H1 (cell line): Measurements from ENCODE around the gene INPP4B. TPM values are rescaled to one million over a fixed set of nuclear protein-coding genes. Genes with fewer than 3 reads are reported as not detected.

Source experiments
- CTCF ChIA-PET: fragments of 300-600 bp; sonication (Branson Sonifier 250); formaldehyde crosslinking; loops from one replicate; lab custom pipeline; 2021; ENCODE audit not compliant: partially characterized antibody; lab: Charles Lee
- POLR2A ChIA-PET: fragments of 300-600 bp; sonication (Branson Sonifier 250); formaldehyde crosslinking; loops from one replicate; lab custom pipeline; 2021; ENCODE audit warnings: inconsistent platforms; ENCODE audit not compliant: partially characterized antibody; lab: Charles Lee
- DNase-seq, 2 experiments: peaks; one replicate each; pipeline versions ENCODE4 v3.0.0 to v3.0.0-alpha.2; 2010 to 2022; ENCODE audit warnings: low spot score in 2 of 2, low read depth in 1 of 2, mixed read lengths in 1 of 2
- FAIRE-seq: peaks from 2 replicates; lab custom pipeline; 2011; peaks lifted over from hg19 to GRCh38; lab: Jason Lieb, UNC
- H2AFZ ChIP-seq: 2 replicates; pipeline ENCODE4 v1.8.1; 2012; ENCODE audit warnings: low read length, inconsistent platforms
- H2AK5ac ChIP-seq: 2 replicates; pipeline ENCODE4 v1.6.1; 2013; ENCODE audit warnings: low read depth, low read length
- H2BK120ac ChIP-seq: replicated peaks from 2 replicates; pipeline ENCODE3; 2013; ENCODE audit warnings: low read depth, low read length, inconsistent platforms
- H2BK12ac ChIP-seq: 2 replicates; pipeline ENCODE4 v1.6.1; 2013; ENCODE audit warnings: low read depth, low read length
- H2BK15ac ChIP-seq: 2 replicates; pipeline ENCODE4 v1.6.1; 2013; ENCODE audit warnings: low read length
- H2BK20ac ChIP-seq: 2 replicates; pipeline ENCODE4 v1.6.1; 2013; ENCODE audit warnings: low read length
- H2BK5ac ChIP-seq: 2 replicates; pipeline ENCODE4 v1.6.1; 2013; ENCODE audit warnings: low read depth, low read length
- H3K14ac ChIP-seq: 2 replicates; pipeline ENCODE4 v1.6.1; 2013; ENCODE audit warnings: inconsistent platforms; ENCODE audit not compliant: insufficient read length
- H3K18ac ChIP-seq: 2 replicates; pipeline ENCODE4 v1.6.1; 2013; ENCODE audit warnings: low read length; ENCODE audit errors: extremely low read depth
- H3K23ac ChIP-seq: 2 replicates; pipeline ENCODE4 v1.6.1; 2013; ENCODE audit warnings: inconsistent platforms; ENCODE audit not compliant: insufficient read length
- H3K23me2 ChIP-seq: 2 replicates; pipeline ENCODE4 v1.6.1; 2013; ENCODE audit warnings: low read depth, low read length
- H3K27ac ChIP-seq: 2 replicates; pipeline ENCODE4 v1.6.1; 2011; ENCODE audit warnings: low read depth, low read length, inconsistent platforms
- H3K27me3 ChIP-seq, 4 experiments: replicated peaks in 1 of 4; 1 replicate in 1 of 4; 2 replicates in 3 of 4; pipeline versions ENCODE4 v1.6.1 to v1.8.1; 2011 to 2013; ENCODE audit warnings: low read length in 3 of 4, mild to moderate bottlenecking in 3 of 4, inconsistent platforms in 2 of 4, mixed read lengths in 2 of 4, moderate library complexity in 1 of 4; ENCODE audit not compliant: control insufficient read depth in 3 of 4, insufficient read depth in 3 of 4; ENCODE audit errors: extremely low read depth in 1 of 4
- H3K36me3 ChIP-seq, 4 experiments: 2 replicates each; pipeline versions ENCODE4 v1.6.1 to v1.8.1; 2011 to 2013; ENCODE audit warnings: mild to moderate bottlenecking in 4 of 4, low read length in 3 of 4, moderate library complexity in 2 of 4, control low read depth in 1 of 4, inconsistent platforms in 1 of 4; ENCODE audit not compliant: insufficient read depth in 4 of 4, control insufficient read depth in 2 of 4
- H3K4ac ChIP-seq: replicated peaks from 2 replicates; pipeline ENCODE3; 2013; ENCODE audit warnings: low read length, low read depth, mixed read lengths, inconsistent platforms; ENCODE audit not compliant: insufficient read length
- H3K4me1 ChIP-seq, 4 experiments: replicated peaks in 1 of 4; 1 replicate in 1 of 4; 2 replicates in 3 of 4; pipeline versions ENCODE4 v1.6.1 to v1.8.1; 2011 to 2013; ENCODE audit warnings: low read length in 3 of 4, inconsistent platforms in 2 of 4, mixed read lengths in 1 of 4; ENCODE audit not compliant: insufficient read depth in 4 of 4, control insufficient read depth in 3 of 4
- H3K4me2 ChIP-seq, 2 experiments: 2 replicates each; pipeline versions ENCODE4 v1.6.1 to v1.8.1; 2011 to 2013; ENCODE audit warnings: low read depth in 2 of 2, low read length in 2 of 2, control low read depth in 1 of 2, inconsistent platforms in 1 of 2, mild to moderate bottlenecking in 1 of 2; ENCODE audit not compliant: insufficient read depth in 1 of 2
- H3K4me3 ChIP-seq, 4 experiments: fragments of 200-600, 300-600 bp in 1 of 4; sonication (generic), shearing (Covaris generic), sonication (Bioruptor Twin) in 1 of 4; 2 replicates each; pipeline versions ENCODE4 v1.5.1 to v1.8.1; 2011 to 2016; ENCODE audit warnings: low read length in 4 of 4, low read depth in 3 of 4, control low read depth in 2 of 4, inconsistent platforms in 2 of 4, mild to moderate bottlenecking in 2 of 4, mixed read lengths in 1 of 4, moderate library complexity in 1 of 4; ENCODE audit not compliant: insufficient read depth in 2 of 4; ENCODE audit errors: extremely low read depth in 1 of 4
- H3K56ac ChIP-seq: replicated peaks from 2 replicates; pipeline ENCODE3; 2013; ENCODE audit warnings: low read depth, mild to moderate bottlenecking, mixed read lengths, low read length, inconsistent platforms; ENCODE audit not compliant: insufficient read length
- H3K79me1 ChIP-seq: 2 replicates; pipeline ENCODE4 v1.6.1; 2013; ENCODE audit warnings: low read depth, low read length, control low read depth
- H3K79me2 ChIP-seq, 2 experiments: 2 replicates each; pipeline versions ENCODE4 v1.6.1 to v1.8.1; 2012 to 2013; ENCODE audit warnings: low read length in 2 of 2, mild to moderate bottlenecking in 2 of 2, inconsistent platforms in 1 of 2; ENCODE audit not compliant: insufficient read depth in 2 of 2, control insufficient read depth in 1 of 2
- H3K9ac ChIP-seq, 4 experiments: replicated peaks in 1 of 4; 1 replicate in 1 of 4; 2 replicates in 3 of 4; pipeline versions ENCODE4 v1.6.1 to v1.8.1; 2011 to 2013; ENCODE audit warnings: low read depth in 3 of 4, low read length in 3 of 4, control low read depth in 2 of 4, mild to moderate bottlenecking in 2 of 4, moderate library complexity in 2 of 4, inconsistent platforms in 1 of 4; ENCODE audit errors: extremely low read depth in 1 of 4
- H3K9me3 ChIP-seq, 2 experiments: 2 replicates each; pipeline versions ENCODE4 v1.6.1 to v1.8.1; 2012 to 2013; ENCODE audit warnings: mild to moderate bottlenecking in 2 of 2, moderate library complexity in 2 of 2, control low read depth in 1 of 2, inconsistent platforms in 1 of 2, low read depth in 1 of 2, low read length in 1 of 2, mixed read lengths in 1 of 2; ENCODE audit not compliant: insufficient read depth in 2 of 2
- H4K20me1 ChIP-seq, 2 experiments: replicated peaks in 1 of 2; 2 replicates each; pipeline versions ENCODE3 to v1.8.1; 2011 to 2013; ENCODE audit warnings: inconsistent platforms in 2 of 2, low read length in 2 of 2, mild to moderate bottlenecking in 1 of 2; ENCODE audit not compliant: insufficient read depth in 2 of 2, control insufficient read depth in 1 of 2
- H4K5ac ChIP-seq: 2 replicates; pipeline ENCODE4 v1.6.1; 2013; ENCODE audit warnings: low read length, low read depth, mixed read lengths, inconsistent platforms; ENCODE audit not compliant: insufficient read length
- H4K8ac ChIP-seq: 2 replicates; pipeline ENCODE4 v1.8.0; 2013; ENCODE audit warnings: mild to moderate bottlenecking, moderate library complexity, low read length, inconsistent platforms; ENCODE audit not compliant: insufficient read depth; ENCODE audit errors: extremely low read depth
- H4K91ac ChIP-seq: replicated peaks from 2 replicates; pipeline ENCODE3; 2013; ENCODE audit warnings: low read length, mixed read lengths, inconsistent platforms; ENCODE audit not compliant: insufficient read length
- BACH1 ChIP-seq: IDR thresholded peaks from 2 replicates; pipeline ENCODE4 v1.6.1; 2012; ENCODE audit warnings: low read length, improper control_type of control experiment
- BCL11A ChIP-seq, 2 experiments: IDR thresholded peaks; one replicate each; pipeline ENCODE4 v1.6.1; 2011; ENCODE audit warnings: low read depth in 2 of 2, low read length in 2 of 2, mild to moderate bottlenecking in 2 of 2
- CBX5 ChIP-seq: fragments of 300-800, 300-1000 bp; sonication (generic); IDR thresholded peaks from 2 replicates; pipeline ENCODE4 v1.7.1; 2016; ENCODE audit warnings: antibody characterized with exemption, low read length, low read depth
- CTBP2 ChIP-seq: IDR thresholded peaks from 2 replicates; pipeline ENCODE4 v1.7.0; 2011; ENCODE audit warnings: borderline replicate concordance, mild to moderate bottlenecking, moderate library complexity, mixed read lengths, low read length; ENCODE audit not compliant: insufficient read depth, insufficient read length
- EZH2 ChIP-seq: fragments of 200-600 bp; sonication (generic); IDR thresholded peaks from 2 replicates; pipeline ENCODE4 v1.7.1; 2012; ENCODE audit warnings: low read depth, mild to moderate bottlenecking, moderate library complexity, low read length, inconsistent platforms; ENCODE audit not compliant: severe bottlenecking
- KDM4A ChIP-seq: IDR thresholded peaks from one replicate; pipeline ENCODE4 v1.7.1; 2012; ENCODE audit warnings: low read depth, mild to moderate bottlenecking, moderate library complexity, low read length, inconsistent platforms; ENCODE audit not compliant: severe bottlenecking
- KDM5A ChIP-seq: fragments of 200-600 bp; IDR thresholded peaks from 2 replicates; pipeline ENCODE4 v1.7.1; 2012; ENCODE audit warnings: mild to moderate bottlenecking, low read length, inconsistent platforms, mixed read lengths
- RAD21 ChIP-seq, 2 experiments: IDR thresholded peaks in 1 of 2; conservative IDR thresholded peaks in 1 of 2; 2 replicates each; pipeline ENCODE4 v1.6.1; 2011; ENCODE audit warnings: low read depth in 2 of 2, low read length in 2 of 2, improper control_type of control experiment in 1 of 2, inconsistent platforms in 1 of 2, mild to moderate bottlenecking in 1 of 2, moderate library complexity in 1 of 2
- RNF2 ChIP-seq: fragments of 200-900, 300-1000 bp; sonication (generic); IDR thresholded peaks from 2 replicates; pipeline ENCODE4 v1.7.1; 2016; ENCODE audit warnings: borderline replicate concordance, low read depth, mild to moderate bottlenecking, antibody characterized with exemption, low read length; ENCODE audit not compliant: poor library complexity, severe bottlenecking; ENCODE audit errors: missing control alignments
- TAF1 ChIP-seq: IDR thresholded peaks from 2 replicates; pipeline ENCODE4 v1.6.1; 2011; ENCODE audit warnings: mild to moderate bottlenecking, low read depth, low read length
- TBP ChIP-seq: IDR thresholded peaks from 2 replicates; pipeline ENCODE4 v1.6.1; 2011; ENCODE audit warnings: low read depth, low read length, improper control_type of control experiment
- WGBS, 2 experiments: shearing (Covaris generic) in 1 of 2; methylation state at CpG; one replicate each; pipeline versions ENCODE4 v1.1.6 to v1.1.7; 2013 to 2015; ENCODE audit warnings: low lambda C conversion rate in 2 of 2, mixed read lengths in 2 of 2, inconsistent platforms in 1 of 2, low coverage in 1 of 2, missing lambda C conversion rate in 1 of 2; ENCODE audit not compliant: insufficient replicate concordance in 2 of 2, insufficient coverage in 1 of 2, insufficient read length in 1 of 2; ENCODE audit errors: extremely low coverage in 1 of 2, missing lambda C conversion rate in 1 of 2; 5-methylcytosine and 5-hydroxymethylcytosine counted together
- polyA plus RNA-seq, 7 experiments: library from polyadenylated mRNA; depleted of rRNA in 3 of 7; stranded (reverse) in 5 of 7; unstranded in 2 of 7; fragments of >200 nt in 5 of 7; fragments of 200-250 nt in 2 of 7; gene quantifications; 1 replicate in 5 of 7; 2 replicates in 1 of 7; 4 replicates in 1 of 7; pipeline versions ENCODE4 v1.2.1 to v1.2.3, GENCODE V29; 2011 to 2013; ENCODE audit warnings: missing spikeins in 2 of 7, mixed read lengths in 2 of 7
- total RNA-seq: library from RNA; stranded (reverse); fragmentation: NEBNext Ultra II Directional; extraction: Animal tissue kit (Norgen Biotek cat#: 25700); gene quantifications from 2 replicates; pipeline ENCODE4 v1.2.1, GENCODE V29; 2021

INPP4B gene
- total and polyA plus RNA-seq, 2 of the 8 experiments (the other 6 are each of a cell fraction or from before 2014, with no cell fraction given) = 0.11 to 0.54 TPM

DNA sequence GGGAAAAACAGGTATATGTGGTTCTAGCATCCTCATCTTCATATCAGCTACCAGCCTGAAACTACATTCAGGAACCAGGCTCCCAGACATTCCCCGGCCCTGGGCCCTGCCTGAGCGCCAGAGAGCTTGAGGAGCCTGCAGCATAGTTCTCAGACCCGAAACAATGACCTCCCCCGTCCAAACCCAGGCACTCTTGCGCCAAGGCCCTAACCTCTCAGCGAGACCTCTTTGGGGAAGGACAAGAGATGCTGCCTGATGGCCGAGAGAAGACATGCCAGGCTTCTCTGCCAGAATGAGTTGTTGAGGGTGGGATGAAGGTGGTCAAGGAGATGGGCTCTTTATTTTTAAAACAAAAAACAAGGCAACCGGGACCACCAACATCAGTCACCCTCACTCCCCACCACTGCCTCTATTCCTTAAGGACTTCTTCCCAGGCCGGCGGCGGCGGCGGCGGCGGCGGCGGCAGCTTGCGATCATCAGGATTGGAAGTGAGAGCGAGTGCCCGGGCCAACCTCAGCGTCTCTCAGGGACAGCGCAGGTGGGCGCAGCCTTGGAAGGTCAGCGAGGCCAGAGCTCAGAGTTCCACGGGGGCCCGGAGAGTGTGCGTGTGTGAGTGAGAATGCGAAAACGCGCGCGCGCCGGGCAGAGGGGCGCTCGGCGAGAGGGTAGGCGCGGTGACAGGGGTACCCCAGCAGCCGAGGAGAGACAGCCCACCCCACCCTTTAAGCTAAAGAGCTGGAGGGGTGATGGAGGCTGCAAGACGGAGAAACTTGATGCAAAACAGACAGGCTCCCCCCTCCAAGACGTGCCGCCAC, 601 bp downstream of the INPP4B start:
- CTCF ChIA-PET = interaction anchor here (0.5 to 2.1 kb wide), 13 partner anchors 10 to 1666 kb away, joined by 3 to 7 read pairs (median 3); no protein-coding TSS in a partner anchor
- no peak for TF ChIP-seq BCL11A (IDR thresholded peaks at IDR 0.05; ENCODE audit: low read depth in 2 of 2, low read length in 2 of 2)
- TF ChIP-seq CBX5 = no peak
- peak; percentile 17 for TF ChIP-seq CTBP2
- no peak for TF ChIP-seq BACH1
- no peak for TF ChIP-seq KDM5A
- TF ChIP-seq TBP = no peak
- no peak for TF ChIP-seq TAF1
- no peak for TF ChIP-seq RAD21 (IDR thresholded peaks at IDR 0.05 in 1 of 2, conservative IDR thresholded peaks at IDR 0.05 in 1 of 2; ENCODE audit: low read depth in 2 of 2, low read length in 2 of 2)
- TF ChIP-seq EZH2 = peak; percentile 66
- TF ChIP-seq RNF2 = no peak
- TF ChIP-seq KDM4A = peak; percentile 42

More for the DNA sequence above, 601 bp downstream of the INPP4B start:
- WGBS, 2 experiments = 8% methylated on average over 26 of the region's 43 CpGs; no CpG with 5 or more reads in 1 of the 2 experiments
- H3K4me3 ChIP-seq = peak overlapping the region; percentile 29 to 67 (median 60)
- no peak overlapping the region for H3K4ac ChIP-seq
- no peak overlapping the region for H2BK20ac ChIP-seq
- no peak overlapping the region for H3K23ac ChIP-seq
- H3K4me1 ChIP-seq = peaks cover 0 to 3% (median under 1%) of the 10 kb centered on the region in 4 experiments; a peak in 3 of 7 replicates
- H3K79me2 ChIP-seq = no peaks in the 10 kb centered on the region
- no peak overlapping the region for H3K56ac ChIP-seq
- H4K8ac ChIP-seq = no peak overlapping the region
- no peak overlapping the region for H2BK120ac ChIP-seq
- no peak overlapping the region for H2BK12ac ChIP-seq
- H3K27ac ChIP-seq = no peak overlapping the region
- H3K4me2 ChIP-seq = peak overlapping the region; percentile 74 to 79
- no peaks in the 10 kb centered on the region for H3K79me1 ChIP-seq
- no peak overlapping the region for H3K9ac ChIP-seq
- DNase-seq = peak in 1 of 2 experiments; percentile 67
- H2BK15ac ChIP-seq = no peak overlapping the region
- no peak for FAIRE-seq
- H3K23me2 ChIP-seq = peaks cover 15% of the 10 kb centered on the region; the same call in 1 of the 2 replicates
- H4K20me1 ChIP-seq = no peaks in the 10 kb centered on the region
- H4K91ac ChIP-seq = no peak overlapping the region
- no peaks in the 10 kb centered on the region for H3K36me3 ChIP-seq
- no peaks in the 10 kb centered on the region for H3K9me3 ChIP-seq
- no peak overlapping the region for H2BK5ac ChIP-seq
- no peak overlapping the region for H3K18ac ChIP-seq
- no peak overlapping the region for H3K14ac ChIP-seq
- H2AFZ ChIP-seq = no peak overlapping the region
- H4K5ac ChIP-seq = no peak overlapping the region
- H2AK5ac ChIP-seq = no peak overlapping the region
- POLR2A ChIA-PET = no interaction called here
- H3K27me3 ChIP-seq = peaks cover 28 to 42% (median 33%) of the 10 kb centered on the region in 4 experiments
